GM18511 (cell line): ENCODE data around the gene FKBP11.
"Not testable (repeated sequence)": the region's sequence is repeated elsewhere in the genome, so short reads cannot be mapped to it uniquely, and the experiment has no call there.

Experiments used
- ATAC-seq: cut with Tn5 transposase; IDR thresholded peaks from one replicate; pipeline ENCODE4 v1.9.1; 2021; ENCODE audit warnings: mild to moderate bottlenecking, moderate library complexity; ENCODE audit not compliant: unreplicated experiment

FKBP11 gene

DNA sequence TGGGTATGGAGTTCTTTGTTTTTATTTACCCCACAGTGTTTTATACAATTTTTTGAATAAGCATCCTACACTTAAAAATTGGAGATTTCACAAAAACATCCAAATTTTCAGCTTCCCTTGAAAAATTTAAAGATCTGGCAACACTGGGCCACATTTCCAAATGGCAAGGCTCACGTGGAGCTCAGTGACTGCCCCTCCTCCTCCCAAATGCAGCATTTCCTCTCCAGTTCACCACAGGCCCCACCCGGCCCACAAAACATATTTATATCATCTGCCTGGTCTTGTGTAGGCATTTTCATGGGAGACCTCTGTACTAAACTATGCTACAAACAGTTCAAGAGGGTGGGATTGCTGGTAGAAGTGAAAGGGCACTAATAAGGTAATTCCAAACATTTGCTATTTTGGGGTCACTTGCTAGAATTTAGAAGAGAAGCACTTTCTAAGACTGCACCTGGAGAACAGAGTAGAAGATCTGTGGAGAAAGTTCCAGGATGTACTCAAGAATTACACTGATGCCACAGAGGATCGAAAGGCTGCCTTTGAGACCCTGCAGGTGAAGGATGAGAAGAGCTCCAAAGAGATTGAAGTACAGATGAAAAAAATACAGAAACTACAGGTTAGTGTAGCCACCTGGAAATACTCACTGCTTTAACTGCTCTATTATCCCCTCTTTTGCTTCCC is 7.3 kb downstream of the FKBP11 start:
- no peak for ATAC-seq

DNA sequence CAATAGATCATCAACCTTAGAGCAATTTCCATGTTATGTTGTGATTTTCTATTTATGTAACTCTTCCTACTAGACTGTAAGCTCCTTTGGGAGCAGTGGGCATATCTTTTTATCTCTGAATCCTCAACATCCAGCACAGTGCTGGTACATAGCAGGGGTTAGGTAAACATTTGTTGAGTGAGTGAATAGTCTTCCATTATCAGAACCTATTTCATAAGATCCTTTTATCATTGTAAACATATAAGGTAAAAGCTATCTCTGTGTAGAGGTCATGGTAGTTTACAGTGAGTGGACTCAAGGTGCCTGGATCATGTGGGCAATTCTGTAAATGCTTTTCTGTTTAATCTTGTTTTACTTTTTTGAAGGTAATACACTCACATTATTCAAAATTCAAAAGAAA is 15.1 kb downstream of the FKBP11 start:
- ATAC-seq: no peak

DNA sequence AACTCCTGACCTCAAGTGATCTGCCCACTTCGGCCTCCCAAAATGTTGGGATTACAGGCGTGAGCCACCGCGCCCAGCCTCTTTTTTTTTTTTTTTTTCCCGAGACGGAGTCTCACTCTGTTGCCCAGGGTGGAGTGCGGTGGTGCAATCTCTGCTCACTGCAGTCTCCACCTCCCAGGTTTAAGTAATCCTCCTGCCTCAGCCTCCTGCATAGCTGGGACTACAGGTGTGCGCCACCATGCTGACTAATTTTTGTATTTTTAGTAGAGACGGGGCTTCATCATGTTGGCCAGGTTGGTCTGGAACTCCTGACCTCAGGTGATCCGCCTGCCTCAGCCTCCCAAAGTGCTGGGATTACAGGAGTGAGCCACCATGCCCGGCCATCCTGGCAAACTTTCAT is 15.6 kb downstream of the FKBP11 start:
- ATAC-seq: not testable (repeated sequence)

DNA sequence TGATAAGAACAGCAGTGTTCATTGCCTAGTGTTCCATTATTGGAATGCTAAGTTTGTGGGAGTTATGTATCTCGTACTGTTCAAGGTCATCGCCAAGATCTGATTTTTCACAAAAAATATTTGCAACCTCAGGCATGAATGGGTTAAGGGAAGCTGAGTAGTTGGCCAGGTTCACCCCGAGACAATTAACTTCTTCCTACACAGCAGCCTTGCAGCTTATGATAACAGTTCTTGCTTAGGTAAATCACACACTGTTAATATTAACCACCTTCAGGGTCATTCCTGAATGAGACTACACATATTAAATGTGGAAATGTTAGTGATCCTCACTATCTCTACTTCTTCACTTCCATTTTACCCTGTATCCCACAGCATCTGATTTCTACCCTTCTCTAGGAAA is 18.0 kb downstream of the FKBP11 start:
- ATAC-seq: no peak

DNA sequence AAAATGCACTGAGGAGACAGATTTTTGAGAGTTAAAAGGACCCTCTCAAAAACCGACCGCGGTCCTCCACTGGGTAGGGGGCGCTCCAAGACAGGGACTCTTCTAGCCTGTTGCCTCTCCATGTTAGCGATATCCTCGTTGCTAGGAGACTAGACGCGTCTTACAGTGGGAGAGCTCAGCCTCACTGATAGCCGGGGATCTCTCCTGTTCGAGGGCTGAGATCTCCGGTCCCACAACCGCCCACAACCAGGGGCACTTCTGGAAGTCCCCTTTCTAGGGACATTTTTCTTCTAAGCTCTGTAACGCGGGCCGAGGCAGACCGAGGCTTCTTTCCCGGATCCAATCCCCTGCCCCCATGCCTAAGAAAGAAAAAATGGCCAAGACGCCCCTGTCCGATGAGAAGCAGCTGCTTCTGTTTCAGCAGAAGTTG is 21.3 kb downstream of the FKBP11 start:
- peak; percentile 84 for ATAC-seq

DNA sequence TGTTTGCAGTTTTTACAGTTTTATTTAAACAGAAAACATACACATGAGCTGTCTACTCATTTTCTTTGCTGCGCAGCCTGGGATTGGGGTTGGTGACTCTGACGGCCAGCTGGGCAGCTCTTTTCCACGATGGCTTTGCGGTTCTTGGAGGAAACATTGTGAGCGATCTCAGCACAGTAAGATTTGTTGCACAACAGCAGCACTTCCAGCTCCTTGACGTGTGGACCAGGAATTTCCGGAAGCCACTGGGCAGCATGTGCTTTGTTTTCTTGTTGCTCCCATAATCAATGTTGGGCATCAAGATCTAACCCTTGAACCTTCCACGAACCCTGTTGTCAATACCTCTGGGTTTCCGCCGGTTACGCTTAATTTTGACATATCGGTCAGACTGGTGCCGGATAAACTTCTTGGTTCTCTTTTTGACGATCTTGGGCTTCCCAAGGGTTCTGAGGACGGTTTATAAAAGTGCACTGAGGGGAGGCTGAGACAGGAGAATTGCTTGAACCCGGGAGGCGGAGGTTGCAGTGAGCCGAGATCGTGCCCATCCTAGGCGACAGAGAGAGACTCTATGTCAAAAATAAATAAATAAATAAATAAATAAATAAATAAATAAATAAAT is 21.8 kb downstream of the FKBP11 start:
- ATAC-seq: peak; percentile 18

DNA sequence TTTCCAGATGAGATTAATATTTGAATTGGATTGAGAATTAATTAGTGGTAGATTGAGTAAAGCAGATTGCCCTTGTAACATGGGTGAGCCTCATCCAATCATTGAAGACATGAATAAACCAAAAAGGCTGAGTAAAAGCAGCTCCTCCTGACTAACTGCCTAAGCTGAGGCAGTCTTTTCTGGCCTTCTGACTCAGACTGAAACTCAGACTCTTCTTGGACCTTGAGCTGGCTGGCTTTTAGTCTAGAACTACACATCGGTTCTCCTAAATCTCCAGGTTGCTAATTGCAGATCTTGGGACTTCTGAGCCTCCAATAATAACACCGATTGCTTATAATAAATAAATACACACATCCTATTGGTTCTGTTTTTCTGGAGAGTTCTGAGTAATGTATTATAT is 24.0 kb downstream of the FKBP11 start:
- peak; percentile 68 for ATAC-seq

DNA sequence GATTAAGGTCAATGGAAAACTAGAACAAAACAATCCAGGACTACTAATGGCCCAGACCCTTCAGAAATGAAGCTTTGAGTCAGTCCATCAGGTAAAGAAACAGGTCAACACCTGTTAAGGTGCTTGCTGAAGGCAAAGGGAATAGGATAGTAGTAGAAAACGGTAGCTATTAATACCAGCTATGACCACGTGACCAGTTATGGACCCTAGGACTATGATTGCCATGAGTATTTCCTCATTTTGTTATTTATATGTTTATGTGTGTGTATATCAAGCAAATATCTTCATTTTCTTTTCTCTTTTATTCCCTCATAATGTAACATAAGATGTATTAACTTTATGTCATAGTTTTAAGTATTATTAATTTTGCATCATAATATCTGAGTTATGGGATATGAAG is 25.6 kb downstream of the FKBP11 start:
- no peak for ATAC-seq

DNA sequence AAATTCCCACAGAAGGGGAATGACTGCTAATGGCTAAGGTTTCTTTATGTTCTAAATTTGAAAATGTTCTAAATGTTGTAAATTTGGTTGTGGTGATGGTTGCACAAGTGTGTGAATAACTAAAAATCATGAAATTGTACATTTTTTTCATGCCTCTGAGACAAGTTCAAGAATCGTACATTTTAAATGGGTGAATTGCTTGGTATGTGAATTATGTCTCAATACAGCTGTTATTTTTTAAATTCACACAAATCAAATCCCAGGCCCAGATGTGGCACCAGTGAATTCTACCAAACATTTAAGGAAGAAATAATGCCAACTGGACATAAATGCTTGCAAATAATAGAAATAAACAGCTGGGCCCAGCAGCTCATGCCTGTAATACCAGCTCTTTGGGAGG is 31.0 kb downstream of the FKBP11 start:
- ATAC-seq: no peak

DNA sequence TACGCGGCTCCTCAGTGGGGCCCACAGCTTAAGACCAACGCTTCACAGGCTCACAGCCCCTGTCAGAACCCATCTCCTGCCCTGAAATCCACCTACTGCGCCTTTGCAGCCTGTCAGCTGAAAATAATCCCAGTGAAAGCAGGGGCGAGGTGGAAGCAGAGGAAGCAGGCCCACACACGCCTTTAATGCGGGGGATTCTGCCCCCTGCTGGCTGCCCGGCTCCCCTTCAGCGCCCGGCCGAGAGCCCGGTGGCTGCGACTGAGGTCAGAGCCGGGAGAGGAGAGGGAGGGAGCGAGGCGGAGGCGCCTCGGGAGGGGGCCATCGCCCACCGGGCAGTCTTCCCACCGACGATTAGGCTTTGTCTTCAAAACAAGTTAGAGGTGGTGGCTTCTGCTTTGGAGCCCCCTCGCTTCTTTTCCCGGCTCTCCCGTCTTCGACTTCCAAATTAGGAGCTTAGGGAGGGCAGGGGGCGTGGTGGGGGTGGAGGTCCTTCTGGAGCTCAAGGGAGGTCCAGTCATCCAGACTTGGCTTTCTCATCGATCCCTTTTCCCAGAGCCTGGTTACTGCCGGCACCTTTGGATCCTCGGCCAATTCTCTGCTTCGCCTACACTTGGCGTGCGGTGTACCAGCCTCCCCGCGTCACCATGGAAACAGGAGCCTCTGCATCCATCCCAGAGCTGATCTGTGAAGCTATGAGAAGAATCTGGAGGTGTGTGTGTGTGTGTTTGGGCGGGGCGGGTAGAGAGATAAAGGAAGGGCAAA is 34.5 kb downstream of the FKBP11 start:
- ATAC-seq: peak; percentile 67

DNA sequence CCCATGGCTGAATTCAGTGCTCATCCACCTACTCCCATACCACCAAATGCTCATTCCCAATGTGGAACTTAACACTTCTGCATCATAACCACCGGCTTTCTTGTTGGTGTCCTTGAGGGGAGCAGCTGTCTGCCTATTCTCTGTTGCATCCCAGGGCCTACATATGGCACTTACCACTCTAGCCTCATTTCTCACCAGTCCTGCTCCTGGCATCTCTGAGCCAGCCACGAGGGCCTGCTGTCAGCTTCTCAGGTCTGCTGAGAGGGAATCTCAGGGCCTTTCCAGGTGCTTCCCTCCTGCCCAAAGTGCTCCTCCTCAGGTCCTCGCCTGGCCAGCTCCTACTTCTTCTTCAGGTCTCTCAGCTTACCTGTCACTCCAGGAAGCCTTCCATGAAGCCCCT is 35.6 kb downstream of the FKBP11 start:
- ATAC-seq: no peak

DNA sequence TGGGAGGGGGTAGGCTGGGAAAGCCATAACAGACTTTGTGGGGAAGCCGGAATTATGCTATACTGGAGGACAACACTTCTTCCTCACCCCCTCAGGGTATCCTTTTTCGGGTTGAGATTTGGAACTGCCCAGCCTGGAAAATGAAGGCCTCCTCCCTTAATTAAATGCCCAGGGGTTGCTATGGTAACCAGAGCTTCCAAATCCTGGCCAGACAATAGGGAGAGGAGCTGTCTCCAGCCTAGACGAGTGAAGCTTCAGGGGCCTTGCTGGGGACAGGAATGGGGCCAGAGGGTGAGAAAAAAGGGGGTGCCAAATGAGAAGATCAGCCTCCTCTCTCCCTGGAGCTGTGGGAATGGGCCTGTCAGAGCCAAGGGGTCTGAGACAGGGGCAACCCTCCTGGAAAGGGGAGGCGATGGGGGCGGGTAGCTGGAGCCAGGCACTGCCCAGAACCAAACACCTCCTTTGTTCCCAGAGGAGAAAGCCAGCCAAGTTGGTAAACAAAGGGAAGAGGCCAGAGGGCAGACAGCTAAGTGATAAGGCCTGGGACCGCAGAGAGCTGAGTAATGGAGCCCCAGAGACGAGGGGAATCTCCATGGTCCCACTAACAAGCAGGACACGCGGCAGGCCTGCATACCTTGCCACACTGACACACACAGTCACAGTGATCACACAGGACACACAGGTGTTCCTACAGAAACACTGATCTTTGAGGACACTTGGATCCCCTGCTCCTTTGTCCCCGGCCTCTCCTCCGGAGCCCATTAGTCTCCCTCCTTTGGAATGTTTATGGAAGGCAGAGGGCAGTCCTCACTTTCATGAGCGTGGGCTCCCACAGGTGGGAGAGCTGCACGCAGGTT is 41.8 kb downstream of the FKBP11 start:
- no peak for ATAC-seq

DNA sequence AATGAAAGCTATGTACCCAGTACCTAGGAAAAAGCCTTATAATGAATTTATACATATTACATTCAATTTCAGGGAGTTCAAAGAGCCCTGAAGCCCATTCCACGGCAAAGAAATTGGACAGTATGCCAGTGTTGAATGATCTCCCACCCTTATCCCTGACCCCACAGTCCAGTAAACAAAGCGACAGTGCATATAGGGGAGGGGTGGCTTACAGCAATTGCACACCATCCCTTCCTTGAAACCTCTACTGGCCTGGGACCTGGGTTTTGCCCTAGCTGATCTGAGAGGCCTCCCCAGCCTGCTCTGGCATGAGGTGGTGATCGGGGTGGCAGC is 42.4 kb downstream of the FKBP11 start:
- no peak for ATAC-seq

DNA sequence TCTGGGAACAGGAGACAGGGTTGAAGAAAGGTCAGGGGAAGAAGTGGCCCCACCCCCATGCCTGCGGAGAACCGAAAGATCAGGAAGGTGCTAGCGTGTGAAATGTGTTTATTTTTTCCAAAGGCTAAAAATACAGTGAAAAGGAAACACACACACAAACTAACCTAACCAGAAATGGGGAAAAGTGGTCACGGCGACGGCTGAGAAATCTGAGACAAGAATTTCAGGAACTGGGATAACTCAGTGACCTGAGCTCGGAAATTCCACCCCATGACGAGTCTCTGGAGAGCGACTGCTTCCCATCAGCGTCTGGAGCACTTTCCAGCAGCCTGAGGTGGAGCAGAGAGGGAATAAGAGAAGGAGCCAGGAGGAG is 43.0 kb downstream of the FKBP11 start:
- ATAC-seq: no peak

DNA sequence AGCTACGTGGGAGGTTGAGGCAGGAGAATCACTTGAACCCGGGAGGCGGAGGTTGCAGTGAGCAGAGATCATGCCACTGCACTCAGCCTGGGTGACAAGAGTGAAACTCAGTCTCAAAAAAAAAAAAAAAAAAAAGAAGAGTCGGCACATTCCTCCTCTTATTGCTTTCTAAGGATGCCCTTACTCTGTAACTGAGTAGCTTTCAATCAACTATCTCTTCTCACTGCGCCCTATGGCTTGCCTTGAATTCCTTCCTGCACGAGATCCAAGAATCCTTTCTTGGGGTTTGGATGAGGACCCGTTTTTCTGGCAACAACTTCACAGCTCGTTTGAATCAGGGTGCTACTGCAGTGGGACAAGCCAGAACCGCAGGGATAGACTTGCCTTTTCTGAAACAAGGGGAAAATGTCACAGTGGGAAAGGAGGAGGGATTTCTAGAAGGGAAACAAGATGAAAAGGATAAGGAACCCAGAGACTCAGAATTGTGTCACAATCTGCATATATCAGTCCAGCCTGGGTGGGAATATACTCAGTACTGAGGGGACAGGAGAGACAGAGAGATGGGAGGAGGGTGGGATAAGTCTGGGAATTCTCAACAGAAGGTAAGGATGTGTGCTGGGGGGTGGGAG is 43.5 kb downstream of the FKBP11 start:
- no peak for ATAC-seq

DNA sequence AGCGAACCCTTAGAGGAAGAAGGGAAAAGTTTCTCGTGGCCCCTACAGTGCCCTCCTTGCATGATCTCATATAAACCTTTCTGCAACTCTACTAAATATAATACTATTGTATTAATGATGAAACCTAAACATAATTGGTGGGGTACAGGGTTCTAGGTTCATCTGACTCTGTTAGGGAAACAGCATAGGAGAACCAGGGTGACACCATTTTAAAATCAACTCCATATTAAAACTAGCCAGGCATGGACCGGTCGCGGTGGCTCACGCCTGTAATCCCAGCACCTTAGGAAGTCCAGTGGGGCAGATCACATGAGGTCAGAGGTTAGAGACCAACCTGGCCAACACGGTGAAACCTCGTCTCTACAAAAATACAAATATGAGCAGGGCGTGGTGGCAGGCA is 44.6 kb downstream of the FKBP11 start:
- no peak for ATAC-seq

DNA sequence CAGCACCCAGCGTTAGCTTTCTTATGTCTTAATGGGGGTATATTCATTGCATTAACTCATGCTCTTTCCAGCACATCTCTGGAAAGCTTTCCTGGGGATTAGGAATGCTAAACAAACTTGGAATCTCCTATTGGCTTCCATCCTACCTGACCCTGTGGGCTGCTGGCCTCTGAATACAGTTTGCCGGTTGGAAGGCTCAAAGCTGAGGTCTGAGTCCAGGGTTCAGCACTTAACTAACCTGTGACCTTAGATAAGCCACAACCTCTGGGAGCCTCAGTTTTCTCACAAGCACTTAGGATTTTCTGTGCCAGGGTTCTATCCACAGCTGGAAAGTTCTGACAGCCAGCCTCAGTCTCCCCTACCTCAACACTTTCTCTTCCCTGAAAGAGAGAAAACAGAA is 46.7 kb downstream of the FKBP11 start:
- ATAC-seq: no peak

DNA sequence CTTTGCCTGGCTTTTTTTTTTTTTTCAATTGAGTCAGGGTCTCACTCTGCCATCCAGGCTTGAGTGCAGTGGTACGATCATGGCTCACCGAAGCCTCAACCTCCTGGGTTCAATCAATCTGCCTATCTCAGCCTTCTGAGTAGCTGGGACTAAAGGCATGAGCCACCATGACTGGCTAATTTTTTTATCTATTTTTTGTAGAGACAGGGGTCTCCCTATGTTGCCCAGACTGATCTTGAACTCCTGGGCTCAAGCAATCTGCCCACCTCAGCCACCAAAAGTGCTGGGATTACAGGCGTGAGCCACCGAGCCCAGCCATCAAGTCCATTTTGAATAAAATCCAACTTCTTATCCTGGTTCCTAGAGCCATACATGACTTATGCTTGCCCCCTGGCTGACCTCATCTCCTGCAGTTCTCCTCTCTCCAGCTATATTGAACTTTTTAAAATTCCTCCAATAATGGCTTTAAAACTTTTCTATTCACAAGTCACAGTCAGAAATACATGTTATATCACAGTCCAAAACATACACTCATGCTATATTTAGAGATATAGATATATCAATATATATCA is 49.3 kb downstream of the FKBP11 start:
- no peak for ATAC-seq

DNA sequence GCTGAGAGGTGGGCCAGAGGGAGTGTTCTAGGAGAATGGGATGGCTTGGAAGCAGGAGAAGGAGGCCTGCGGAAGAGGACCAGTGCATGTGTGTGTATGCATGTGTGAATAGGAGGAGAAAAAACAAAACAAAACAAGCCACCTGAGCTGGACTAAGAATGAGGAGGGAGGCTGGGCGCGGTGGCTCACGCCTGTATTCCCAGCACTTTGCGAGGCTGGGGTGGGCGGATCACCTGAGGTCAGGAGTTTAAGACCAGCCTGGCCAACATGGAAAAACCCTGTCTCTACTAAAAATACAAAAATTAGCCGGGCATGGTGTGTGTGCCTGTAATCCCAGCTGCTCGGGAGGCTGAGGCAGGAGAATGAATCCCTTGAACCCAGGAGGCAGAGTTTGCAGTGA is 51.8 kb downstream of the FKBP11 start:
- not testable (repeated sequence) for ATAC-seq

DNA sequence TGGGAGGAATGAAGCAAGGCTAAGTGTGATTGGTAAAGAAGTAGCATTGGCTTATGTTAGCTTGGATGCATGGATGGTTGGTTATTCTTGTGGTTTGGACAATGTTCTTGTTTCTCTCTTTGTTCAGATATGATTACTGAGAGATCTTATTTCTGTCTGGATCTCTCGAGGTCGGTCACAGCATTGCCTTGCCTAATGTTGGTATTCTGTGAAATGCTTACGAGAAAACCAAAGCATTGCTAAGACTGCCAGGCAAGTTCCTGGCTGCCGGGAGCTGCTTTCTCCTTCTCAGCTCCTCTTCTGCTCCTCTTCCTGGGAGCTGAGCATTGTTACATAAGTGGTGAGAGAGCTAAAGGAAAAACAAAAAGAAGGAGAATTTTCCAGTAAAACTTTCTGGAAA is 52.2 kb downstream of the FKBP11 start:
- no peak for ATAC-seq
